Endothelial cell of umbilical vein (primary cell): ENCODE results near the gene KLHL35. TPM values are rescaled to one million over a fixed set of nuclear protein-coding genes. Genes with fewer than 3 reads are reported as not detected.

Experiments used
- BruUV-seq: library from RNA; stranded (reverse); fragments of 400-500 nt; replicated peaks from 2 replicates; lab custom pipeline; 2021; lab: Mats Ljungman, UMichigan
- CTCF ChIA-PET: fragments of 300-600, 350-600 bp; sonication (Branson Sonifier 250); formaldehyde crosslinking; loops from one replicate; lab custom pipeline; 2021; ENCODE audit warnings: antibody characterized with exemption, inconsistent platforms; lab: Charles Lee
- POLR2A ChIA-PET: fragments of 300-600, 350-600 bp; sonication (Branson Sonifier 250); formaldehyde crosslinking; loops from one replicate; lab custom pipeline; 2021; ENCODE audit warnings: antibody characterized with exemption, inconsistent platforms; lab: Charles Lee
- DNase-seq: peaks from one replicate; pipeline ENCODE4 v3.0.0-alpha.2; 2011; ENCODE audit warnings: low read depth, low spot score
- FAIRE-seq: peaks from 2 replicates; lab custom pipeline; 2011; peaks lifted over from hg19 to GRCh38; lab: Jason Lieb, UNC
- H2AFZ ChIP-seq: 2 replicates; pipeline ENCODE4 v1.6.0; 2012; ENCODE audit warnings: low read depth, low read length, control low read depth, inconsistent platforms
- H3K27ac ChIP-seq: 2 replicates; pipeline ENCODE4 v1.5.1; 2011; ENCODE audit warnings: low read depth, mild to moderate bottlenecking, control low read depth, low read length, moderate library complexity; ENCODE audit not compliant: insufficient read depth
- H3K27me3 ChIP-seq, 2 experiments: 2 replicates each; pipeline versions ENCODE4 v1.6.0 to v1.6.1; 2011; ENCODE audit warnings: low read length in 2 of 2, mixed read lengths in 1 of 2; ENCODE audit not compliant: control insufficient read depth in 2 of 2, insufficient read depth in 2 of 2
- H3K36me3 ChIP-seq, 2 experiments: 2 replicates in 1 of 2; 3 replicates in 1 of 2; pipeline ENCODE4 v1.5.1; 2011; ENCODE audit warnings: low read length in 2 of 2, mild to moderate bottlenecking in 1 of 2, moderate library complexity in 1 of 2; ENCODE audit not compliant: control insufficient read depth in 2 of 2, insufficient read depth in 2 of 2; ENCODE audit errors: extremely low read depth in 1 of 2
- H3K4me1 ChIP-seq: 3 replicates; pipeline ENCODE4 v1.5.1; 2011; ENCODE audit warnings: mild to moderate bottlenecking, low read length; ENCODE audit not compliant: control insufficient read depth, insufficient read depth; ENCODE audit errors: extremely low read depth
- H3K4me2 ChIP-seq: 2 replicates; pipeline ENCODE4 v1.6.1; 2011; ENCODE audit warnings: low read length, control low read depth, mixed read lengths; ENCODE audit not compliant: insufficient read depth
- H3K4me3 ChIP-seq, 3 experiments: fragments of 200-600 bp in 1 of 3; sonication (generic), shearing (Covaris generic) in 1 of 3; replicated peaks in 1 of 3; 2 replicates each; pipeline ENCODE4 v1.5.1; 2011 to 2016; ENCODE audit warnings: control low read depth in 3 of 3, low read length in 3 of 3, mild to moderate bottlenecking in 2 of 3, inconsistent platforms in 1 of 3, low read depth in 1 of 3, moderate library complexity in 1 of 3; ENCODE audit not compliant: insufficient read depth in 1 of 3
- H3K79me2 ChIP-seq: 2 replicates; pipeline ENCODE4 v1.6.0; 2012; ENCODE audit warnings: low read length, inconsistent platforms; ENCODE audit not compliant: control insufficient read depth, insufficient read depth
- H3K9ac ChIP-seq: replicated peaks from 2 replicates; pipeline ENCODE3; 2011; ENCODE audit warnings: low read length, control low read depth; ENCODE audit not compliant: insufficient read depth; ENCODE audit errors: extremely low read depth
- H3K9me1 ChIP-seq: replicated peaks from 3 replicates; pipeline ENCODE4 v1.6.0; 2011; ENCODE audit warnings: mild to moderate bottlenecking, low read length; ENCODE audit not compliant: control insufficient read depth, insufficient read depth; ENCODE audit errors: extremely low read depth
- H3K9me3 ChIP-seq: replicated peaks from 2 replicates; pipeline ENCODE4 v1.5.1; 2012; ENCODE audit warnings: low read length, inconsistent platforms; ENCODE audit not compliant: control insufficient read depth, insufficient read depth
- H4K20me1 ChIP-seq: replicated peaks from 2 replicates; pipeline ENCODE3; 2011; ENCODE audit warnings: mild to moderate bottlenecking, low read length; ENCODE audit not compliant: control insufficient read depth, insufficient read depth; ENCODE audit errors: extremely low read depth
- FOS ChIP-seq: IDR thresholded peaks from 2 replicates; pipeline ENCODE4 v1.6.1; 2011; ENCODE audit warnings: mild to moderate bottlenecking, low read length, moderate library complexity, borderline replicate concordance; ENCODE audit not compliant: insufficient read depth
- GATA2 ChIP-seq: IDR thresholded peaks from 2 replicates; pipeline ENCODE4 v1.7.0; 2011; ENCODE audit warnings: low read depth, mild to moderate bottlenecking, moderate library complexity, mixed read lengths, low read length; ENCODE audit not compliant: insufficient read length, insufficient read depth
- JUN ChIP-seq: IDR thresholded peaks from 2 replicates; pipeline ENCODE4 v1.6.1; 2011; ENCODE audit warnings: borderline replicate concordance, low read depth; ENCODE audit not compliant: insufficient read length, insufficient read depth
- MYC ChIP-seq: IDR thresholded peaks from one replicate; pipeline ENCODE4 v1.6.1; 2011; ENCODE audit warnings: mild to moderate bottlenecking, low read depth, low read length
- POLR2A ChIP-seq: IDR thresholded peaks from 2 replicates; pipeline ENCODE4 v1.6.1; 2012; ENCODE audit warnings: low read depth, mild to moderate bottlenecking, control low read depth, low read length
- POLR2AphosphoS5 ChIP-seq: IDR thresholded peaks from 2 replicates; pipeline ENCODE4 v1.6.1; 2012; ENCODE audit warnings: low read depth, mild to moderate bottlenecking, control low read depth, low read length, moderate library complexity; ENCODE audit not compliant: insufficient read depth
- dilution Hi-C: fragments of 300-500 bp; cut with MboI; formaldehyde crosslinking; loops from one replicate; pipeline ENCODE4 v1.15.0; 2019; ENCODE audit warnings: low sequenced_read_pairs; ENCODE audit not compliant: extremely low pct_ligation_motif_present
- intact Hi-C: fragments of 100-400 bp; cut with micrococcal nuclease; formaldehyde crosslinking; loops from one replicate; pipeline ENCODE4 v1.10.0; 2022
- polyA plus RNA-seq, 4 experiments: library from polyadenylated mRNA; depleted of rRNA in 3 of 4; stranded (reverse) in 3 of 4; unstranded in 1 of 4; fragments of >200 nt; gene quantifications; 2 replicates each; pipeline versions ENCODE4 v1.2.1 to v1.2.3, GENCODE V29; 2011 to 2012; ENCODE audit warnings: missing spikeins in 1 of 4
- total RNA-seq: library from RNA; stranded (reverse); gene quantifications from 2 replicates; pipeline ENCODE4 v1.2.3, GENCODE V29; 2021
- TF ChIP-seq, protein P1 (sequence below): IDR thresholded peaks from 2 replicates; pipeline ENCODE4 v1.6.1; 2011; ENCODE audit not compliant: insufficient read depth, insufficient read length
- TF ChIP-seq, protein P2 (sequence below), 2 donors: IDR thresholded peaks; 1 replicate in 1 of 2; 2 replicates in 1 of 2; pipeline ENCODE4 v1.5.1; 2011; ENCODE audit warnings: low read length in 2 of 2, mild to moderate bottlenecking in 2 of 2, moderate library complexity in 2 of 2, control low read depth in 1 of 2, inconsistent platforms in 1 of 2, low read depth in 1 of 2; ENCODE audit not compliant: insufficient read depth in 1 of 2; ENCODE audit errors: extremely low read depth in 1 of 2

The KLHL35 gene
- total and polyA plus RNA-seq, 2 donors (not counting 3 experiments of a cell fraction or from before 2014, with no cell fraction given): 0.97 to 2.3 TPM

GRCh38 chr11:75437966-75438659 is 5.1 kb upstream of the KLHL35 start:
- H3K9me1 ChIP-seq: no peaks in the 10 kb centered on the region
- no peak overlapping the region for H2AFZ ChIP-seq
- POLR2A ChIA-PET: no interaction called here
- no peak overlapping the region for H3K4me2 ChIP-seq
- dilution Hi-C loops (no loop called here), intact Hi-C loops (no loop called here)
- no peaks in the 10 kb centered on the region for H3K9me3 ChIP-seq
- H3K79me2 ChIP-seq: no peaks in the 10 kb centered on the region
- no peaks in the 10 kb centered on the region for H3K4me1 ChIP-seq
- no peak overlapping the region for H3K9ac ChIP-seq
- CTCF ChIA-PET: no interaction called here
- H3K27ac ChIP-seq: no peak overlapping the region
- TF ChIP-seq, protein P1, sequence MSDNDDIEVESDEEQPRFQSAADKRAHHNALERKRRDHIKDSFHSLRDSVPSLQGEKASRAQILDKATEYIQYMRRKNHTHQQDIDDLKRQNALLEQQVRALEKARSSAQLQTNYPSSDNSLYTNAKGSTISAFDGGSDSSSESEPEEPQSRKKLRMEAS: no peak
- no peak for TF ChIP-seq POLR2AphosphoS5
- TF ChIP-seq, protein P2, sequence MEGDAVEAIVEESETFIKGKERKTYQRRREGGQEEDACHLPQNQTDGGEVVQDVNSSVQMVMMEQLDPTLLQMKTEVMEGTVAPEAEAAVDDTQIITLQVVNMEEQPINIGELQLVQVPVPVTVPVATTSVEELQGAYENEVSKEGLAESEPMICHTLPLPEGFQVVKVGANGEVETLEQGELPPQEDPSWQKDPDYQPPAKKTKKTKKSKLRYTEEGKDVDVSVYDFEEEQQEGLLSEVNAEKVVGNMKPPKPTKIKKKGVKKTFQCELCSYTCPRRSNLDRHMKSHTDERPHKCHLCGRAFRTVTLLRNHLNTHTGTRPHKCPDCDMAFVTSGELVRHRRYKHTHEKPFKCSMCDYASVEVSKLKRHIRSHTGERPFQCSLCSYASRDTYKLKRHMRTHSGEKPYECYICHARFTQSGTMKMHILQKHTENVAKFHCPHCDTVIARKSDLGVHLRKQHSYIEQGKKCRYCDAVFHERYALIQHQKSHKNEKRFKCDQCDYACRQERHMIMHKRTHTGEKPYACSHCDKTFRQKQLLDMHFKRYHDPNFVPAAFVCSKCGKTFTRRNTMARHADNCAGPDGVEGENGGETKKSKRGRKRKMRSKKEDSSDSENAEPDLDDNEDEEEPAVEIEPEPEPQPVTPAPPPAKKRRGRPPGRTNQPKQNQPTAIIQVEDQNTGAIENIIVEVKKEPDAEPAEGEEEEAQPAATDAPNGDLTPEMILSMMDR (IDR thresholded peaks at IDR 0.05; ENCODE audit: extremely low read depth in 1 of 2, insufficient read depth in 1 of 2, low read depth in 1 of 2, low read length in 2 of 2): no peak
- no peak for TF ChIP-seq MYC
- no peak for TF ChIP-seq JUN
- TF ChIP-seq FOS: no peak
- TF ChIP-seq GATA2: no peak
- no peak for TF ChIP-seq POLR2A
- DNase-seq: no peak
- H4K20me1 ChIP-seq: no peaks in the 10 kb centered on the region
- peaks cover 0 to 49% of the 10 kb centered on the region in 2 experiments for H3K36me3 ChIP-seq
- BruUV-seq: no TSS peak
- H3K4me3 ChIP-seq: no peak overlapping the region
- FAIRE-seq: no peak
- peaks cover 0 to 1% of the 10 kb centered on the region in 2 experiments for H3K27me3 ChIP-seq
